Left colon (tissue), 2 donors: Measurements from ENCODE around the gene IFRD2. TPM values are rescaled to one million over a fixed set of nuclear protein-coding genes. Genes with fewer than 3 reads are reported as not detected.
"Not testable (repeated sequence)": the region's sequence is repeated elsewhere in the genome, so short reads cannot be mapped to it uniquely, and the experiment has no call there.

ENCODE experiments used
- ATAC-seq: fragments of 200-7000 bp; cut with Tn5 transposase; one replicate; pipeline ENCODE4 v1.9.1; 2020; ENCODE audit warnings: mild to moderate bottlenecking, moderate library complexity
- DNase-seq, 2 donors: peaks; one replicate each; pipeline ENCODE4 v3.0.0-alpha.2; 2020
- intact Hi-C, 2 donors: fragments of 100-400 bp; cut with DNase I in 1 of 2; cut with micrococcal nuclease in 1 of 2; formaldehyde crosslinking; loops; one replicate each; pipeline versions ENCODE4 v1.11.2 to v1.14.0; 2022; cut with DNase I, micrococcal nuclease
- total RNA-seq, 2 donors: library from RNA; stranded (reverse); fragmentation: NEBNext Ultra II Directional; extraction: Animal tissue kit (Norgen Biotek cat#: 25700); gene quantifications; one replicate each; pipeline ENCODE4 v1.2.1, GENCODE V29; 2021
- donor health status: DM: no; HTN: no; CAD: no.
- donor health status: DM: yes; HTN: yes; CAD: no.

IFRD2 gene
- total RNA-seq, 2 donors from 2014 or later = 48.8 to 68.6 TPM

DNA sequence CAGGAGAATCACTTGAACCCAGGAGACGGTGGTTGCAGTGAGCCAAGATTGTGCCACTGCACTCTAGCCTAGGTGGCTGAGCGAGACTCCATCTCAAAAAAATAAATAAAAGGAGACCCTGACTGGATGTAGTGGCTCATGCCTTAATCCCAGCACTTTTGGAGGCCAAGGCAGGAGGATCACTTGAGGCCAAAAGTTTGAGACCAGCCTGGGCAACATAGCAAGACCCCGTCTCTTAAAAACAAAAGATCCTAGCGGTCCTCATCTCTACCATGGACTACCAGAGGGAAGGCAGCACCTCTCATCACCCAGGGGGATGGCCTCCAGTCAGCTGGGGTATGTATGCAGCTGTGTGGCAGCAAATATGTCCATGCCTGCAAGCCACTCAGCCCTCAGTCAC, 30.0 kb downstream of the IFRD2 start:
- intact Hi-C loops, ATAC-seq, DNase-seq: not testable (repeated sequence)

DNA sequence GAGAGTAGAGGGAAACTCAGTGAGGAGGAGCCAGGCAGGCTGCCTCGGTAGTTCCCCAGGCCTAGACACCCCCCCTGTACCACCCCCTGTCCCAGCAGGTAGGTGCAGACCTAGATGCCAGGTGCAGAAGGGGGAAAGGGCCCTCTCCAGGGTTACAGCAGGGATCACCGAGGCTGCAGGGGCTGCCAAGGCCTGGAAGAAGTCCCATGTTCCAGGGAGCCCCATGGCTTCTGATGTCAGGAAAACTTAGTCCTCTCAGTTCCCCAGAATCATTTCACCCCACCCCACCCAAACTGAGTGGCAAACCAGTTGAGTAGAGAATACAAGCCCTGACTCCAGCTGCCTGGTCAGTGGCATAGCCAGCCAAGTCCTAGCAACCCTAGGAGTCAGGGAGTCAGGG, 30.7 kb downstream of the IFRD2 start:
- no peak for ATAC-seq
- DNase-seq = no peak
- intact Hi-C loops = no loop called here

DNA sequence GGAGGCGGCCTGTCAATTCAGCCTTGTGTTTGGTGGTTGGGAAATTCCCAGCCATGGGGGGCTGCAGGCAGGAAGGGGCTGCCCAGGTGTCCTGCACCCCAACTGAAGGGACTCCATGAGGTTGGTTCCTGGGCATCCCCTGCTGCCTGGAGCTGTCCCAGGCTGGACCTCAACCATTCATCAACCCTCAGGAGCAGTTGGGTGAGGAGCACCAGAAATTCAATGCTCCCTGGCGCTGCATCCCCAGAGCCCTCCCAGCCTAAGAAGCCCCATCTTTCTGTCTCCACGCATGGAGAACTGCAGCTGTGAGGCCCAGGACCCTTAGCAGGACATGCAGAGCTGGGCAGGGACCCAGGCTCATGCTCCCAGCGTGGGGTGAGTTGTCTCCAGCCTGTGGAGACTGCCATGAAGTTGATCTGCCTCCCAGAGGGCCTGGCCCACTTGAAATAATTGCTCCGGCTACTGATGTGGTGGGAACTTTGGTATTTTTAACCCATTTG, 31.2 kb downstream of the IFRD2 start:
- DNase-seq = no peak
- intact Hi-C loops = no loop called here
- no peak for ATAC-seq

DNA sequence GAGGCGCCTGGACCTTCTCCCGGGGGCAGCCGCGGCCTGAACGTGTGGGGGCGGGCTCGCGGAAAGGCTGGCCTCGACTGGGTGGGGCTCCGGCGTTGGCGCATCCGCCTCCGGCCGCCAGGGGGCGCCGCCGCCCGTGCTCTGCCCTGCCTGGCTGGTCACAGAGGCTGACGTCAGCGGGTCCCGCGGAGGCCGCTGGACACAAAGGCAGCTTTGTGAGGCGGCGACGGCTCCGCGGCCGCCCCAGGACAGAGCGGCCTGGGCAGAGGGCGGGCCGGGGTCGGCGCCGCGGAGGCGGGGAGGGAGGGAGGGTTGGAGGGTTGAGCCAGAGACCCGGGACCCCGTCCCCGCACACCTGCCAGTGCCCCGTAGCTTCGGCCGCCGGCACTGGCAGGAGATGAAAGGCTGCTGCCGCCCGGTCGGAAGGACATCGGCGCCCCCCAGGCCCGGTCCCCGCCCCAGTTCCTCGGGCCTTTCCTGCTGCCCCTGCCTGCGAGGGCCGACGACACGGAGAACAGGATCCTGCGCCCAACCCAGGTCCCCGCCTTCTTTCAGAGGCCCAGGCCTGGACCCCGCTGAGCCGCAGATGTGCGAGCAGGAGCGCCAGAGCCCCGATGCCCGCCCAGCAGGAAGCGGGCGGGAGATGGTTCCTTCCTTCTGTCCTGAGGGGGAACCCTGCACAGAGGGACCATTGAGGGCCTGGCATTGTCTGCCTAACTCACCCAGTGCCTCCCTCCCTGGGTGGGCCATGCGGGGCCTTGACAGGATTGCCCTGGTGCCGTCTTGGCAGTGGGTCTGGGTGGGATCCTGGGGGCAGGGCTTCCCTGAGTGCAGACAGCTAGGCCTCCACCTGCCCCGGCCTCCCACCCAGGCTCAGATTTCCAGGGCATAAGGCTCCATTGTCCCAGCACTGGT, 31.9 kb downstream of the IFRD2 start:
- intact Hi-C loops = no loop called here
- ATAC-seq (peak; percentile 87), DNase-seq (peak; percentile 89 to 94)

DNA sequence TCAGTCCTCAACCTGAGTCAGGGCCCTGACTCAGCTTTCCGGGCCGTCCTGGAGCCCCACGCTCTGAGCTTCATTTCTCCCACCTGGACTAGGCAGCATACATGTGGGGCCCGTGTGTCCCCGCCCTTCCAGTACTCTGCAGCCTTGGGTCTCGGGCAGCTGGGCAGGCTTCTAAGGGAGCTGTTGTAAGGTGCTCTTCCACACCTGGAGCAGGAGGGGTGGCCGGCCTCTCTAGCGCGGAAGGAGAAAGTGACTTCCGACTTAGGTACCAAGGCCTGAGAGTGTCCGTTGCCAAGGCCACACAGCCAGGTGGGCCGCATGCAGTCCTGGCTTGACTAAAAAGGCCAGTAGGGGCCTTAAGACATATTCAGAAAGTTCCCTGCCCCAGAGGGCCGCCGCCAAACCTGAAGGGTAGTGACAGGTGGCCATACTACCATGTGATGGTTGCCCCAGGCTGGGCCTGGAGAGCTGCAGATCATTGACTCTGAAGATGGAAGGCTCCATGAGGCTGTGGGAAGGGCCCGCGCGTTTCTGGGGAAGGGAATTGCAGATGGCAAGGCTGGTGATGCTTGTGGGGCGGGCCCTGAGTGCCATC, 32.7 kb downstream of the IFRD2 start:
- intact Hi-C loops = no loop called here
- no peak for ATAC-seq
- no peak for DNase-seq

DNA sequence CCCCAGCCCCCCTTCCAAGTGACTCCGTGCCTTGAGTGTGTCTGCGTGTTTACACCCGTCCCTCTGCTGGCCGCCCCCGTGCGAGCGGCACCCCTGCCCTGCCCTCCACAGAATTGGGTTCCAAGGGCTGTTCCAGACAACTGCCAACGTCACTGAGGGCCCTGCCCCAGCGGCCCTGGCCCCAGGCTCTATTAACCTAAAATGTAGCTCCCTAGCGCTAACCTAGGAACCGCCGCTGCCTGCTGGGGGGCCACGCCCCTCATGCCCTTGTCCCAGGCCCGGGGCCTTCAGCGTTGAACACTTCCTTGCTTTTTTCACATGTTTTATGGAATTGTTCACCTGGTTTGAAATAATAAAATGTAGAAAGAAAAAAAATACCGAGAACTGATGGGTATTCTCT, 33.2 kb downstream of the IFRD2 start:
- ATAC-seq = no peak
- no peak for DNase-seq
- intact Hi-C loops = no loop called here

DNA sequence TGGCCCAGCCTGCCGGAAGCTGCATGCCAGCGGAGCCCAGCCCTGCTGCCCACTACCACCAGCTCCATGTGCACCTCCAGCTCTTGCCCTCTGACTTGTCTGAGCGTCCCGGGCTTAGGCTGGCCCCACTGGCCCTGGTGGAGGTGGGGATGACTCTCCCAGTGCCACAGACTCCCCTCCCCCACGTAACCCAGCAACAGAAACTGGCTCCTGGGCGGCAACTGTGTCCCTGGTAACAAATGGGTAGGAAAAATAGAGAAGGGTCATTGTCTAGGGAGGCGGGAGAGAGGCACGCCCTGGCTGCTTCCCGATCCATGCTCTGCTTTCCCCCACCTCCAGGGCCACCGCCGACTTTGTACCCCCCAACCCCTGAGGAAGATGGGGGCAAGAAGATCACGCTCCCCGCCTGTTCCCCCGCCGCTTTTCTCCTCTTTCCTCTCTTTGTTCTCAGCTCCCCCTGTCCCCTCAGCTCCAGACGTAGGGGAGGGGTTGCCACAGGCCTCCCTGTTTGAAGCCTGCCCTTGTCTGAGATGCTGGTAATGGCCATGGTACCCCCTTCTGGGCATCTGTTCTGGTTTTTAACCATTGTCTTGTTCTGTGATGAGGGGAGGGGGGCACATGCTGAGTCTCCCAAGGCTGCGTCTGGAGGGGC, 34.1 kb downstream of the IFRD2 start:
- intact Hi-C loops = no loop called here
- DNase-seq (peak in 1 of 2 donors; percentile 22), ATAC-seq (no peak)

DNA sequence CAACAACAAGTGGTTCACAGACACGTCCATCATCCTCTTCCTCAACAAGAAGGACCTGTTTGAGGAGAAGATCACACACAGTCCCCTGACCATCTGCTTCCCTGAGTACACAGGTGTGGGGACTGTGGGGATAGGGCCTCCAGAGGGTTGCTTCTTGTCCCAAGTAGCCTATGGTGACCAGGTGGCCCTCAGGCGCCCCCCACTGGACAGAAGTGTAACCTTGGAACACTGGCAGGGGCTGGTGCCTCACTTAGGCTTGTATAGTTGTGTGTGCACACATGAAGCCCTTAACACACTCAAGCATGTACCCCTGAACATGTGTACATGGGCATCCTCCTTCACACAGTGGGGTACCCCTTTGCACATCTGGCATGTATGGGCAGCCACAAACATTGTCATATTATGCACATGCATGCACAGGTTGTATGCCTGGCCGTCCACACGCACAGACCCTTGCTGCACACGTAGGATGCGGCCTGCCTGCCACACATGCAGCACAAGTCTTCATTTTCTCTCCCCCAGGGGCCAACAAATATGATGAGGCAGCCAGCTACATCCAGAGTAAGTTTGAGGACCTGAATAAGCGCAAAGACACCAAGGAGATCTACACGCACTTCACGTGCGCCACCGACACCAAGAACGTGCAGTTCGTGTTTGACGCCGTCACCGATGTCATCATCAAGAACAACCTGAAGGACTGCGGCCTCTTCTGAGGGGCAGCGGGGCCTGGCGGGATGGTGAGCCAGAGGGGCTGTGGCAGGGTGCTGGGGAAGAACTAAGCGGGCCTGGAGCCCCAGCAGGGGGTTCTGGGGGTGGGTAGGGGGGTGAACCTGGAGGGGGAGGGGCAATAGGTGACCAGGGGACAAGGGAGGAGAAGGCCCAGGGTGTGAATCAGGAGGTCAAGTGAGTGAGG, 35.0 kb downstream of the IFRD2 start:
- peak; percentile 20 for ATAC-seq
- intact Hi-C loops = no loop called here
- peak in 1 of 2 donors; percentile 71 for DNase-seq

DNA sequence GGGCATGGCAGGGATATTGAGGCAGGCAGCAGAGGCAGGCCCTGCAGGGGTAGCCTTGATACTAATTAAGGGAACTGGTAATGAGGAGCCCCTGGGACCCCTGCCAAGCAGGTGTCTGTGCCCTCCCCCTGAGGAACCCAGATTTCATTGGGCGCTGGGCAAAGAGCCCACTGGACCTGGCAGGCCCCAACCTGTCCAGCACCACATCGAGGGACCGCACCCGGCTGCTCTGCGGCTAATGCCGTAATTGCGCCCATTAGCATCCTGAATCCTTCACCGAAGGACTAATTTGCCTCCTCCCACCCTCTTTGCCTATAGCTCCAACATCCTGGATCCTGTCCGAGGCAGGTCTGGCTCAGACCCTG, 37.0 kb downstream of the IFRD2 start:
- no peak for DNase-seq
- intact Hi-C loops = no loop called here
- no peak for ATAC-seq

DNA sequence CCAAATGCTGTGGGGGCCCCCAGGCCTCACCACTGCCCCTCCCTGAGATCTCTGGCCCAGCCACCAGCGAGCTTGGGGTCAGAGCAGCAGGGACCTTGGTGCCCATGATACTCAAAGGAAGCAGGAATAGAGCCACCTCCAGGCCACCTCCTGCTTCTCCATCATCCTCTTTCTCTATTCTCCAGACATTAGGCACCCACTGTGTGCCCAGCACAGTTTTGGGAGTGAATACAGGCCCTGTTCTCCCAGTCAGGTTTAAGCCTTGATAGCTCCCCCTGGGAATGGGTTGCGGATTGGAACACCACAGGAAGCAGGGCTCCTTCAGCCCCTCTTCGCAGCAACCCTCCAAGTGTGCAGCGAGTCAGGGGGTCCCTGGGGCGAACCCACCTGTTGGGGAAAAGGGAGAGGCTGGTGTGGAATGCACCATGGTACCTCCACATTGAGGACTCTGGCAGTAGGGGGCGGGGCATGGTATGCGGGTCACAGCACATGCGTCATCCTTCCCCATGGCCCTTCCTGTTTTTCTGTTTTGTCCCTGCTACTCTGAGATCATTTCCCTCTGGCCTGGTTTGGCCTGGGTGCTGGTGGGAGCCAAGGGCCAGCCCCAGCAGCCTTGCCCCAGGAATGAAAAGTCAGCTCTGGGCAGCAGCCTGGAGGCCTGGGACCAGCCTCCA, 37.5 kb downstream of the IFRD2 start:
- ATAC-seq (no peak), DNase-seq (no peak)
- intact Hi-C loops = no loop called here

DNA sequence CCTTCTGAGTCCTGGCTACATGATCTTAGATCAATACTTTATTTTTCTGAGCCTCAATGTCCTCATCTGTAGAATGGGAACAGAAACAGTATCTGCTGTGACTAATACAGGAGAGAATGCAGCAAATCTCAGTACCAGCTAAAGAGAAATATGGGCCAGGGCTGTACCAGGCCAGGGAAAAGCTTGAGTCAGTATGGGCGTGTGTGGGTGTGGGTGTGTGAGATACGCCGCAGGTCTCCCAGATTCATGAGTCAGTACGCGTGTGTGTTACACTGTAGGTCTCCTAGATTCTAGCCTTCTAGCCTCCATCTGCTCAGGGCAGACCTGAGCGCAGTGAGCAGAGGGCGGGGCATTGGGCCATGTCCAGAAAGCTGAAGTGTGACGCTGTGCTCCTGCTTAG, 41.0 kb downstream of the IFRD2 start:
- ATAC-seq = peak; percentile 47
- intact Hi-C loops = no loop called here
- no peak for DNase-seq

DNA sequence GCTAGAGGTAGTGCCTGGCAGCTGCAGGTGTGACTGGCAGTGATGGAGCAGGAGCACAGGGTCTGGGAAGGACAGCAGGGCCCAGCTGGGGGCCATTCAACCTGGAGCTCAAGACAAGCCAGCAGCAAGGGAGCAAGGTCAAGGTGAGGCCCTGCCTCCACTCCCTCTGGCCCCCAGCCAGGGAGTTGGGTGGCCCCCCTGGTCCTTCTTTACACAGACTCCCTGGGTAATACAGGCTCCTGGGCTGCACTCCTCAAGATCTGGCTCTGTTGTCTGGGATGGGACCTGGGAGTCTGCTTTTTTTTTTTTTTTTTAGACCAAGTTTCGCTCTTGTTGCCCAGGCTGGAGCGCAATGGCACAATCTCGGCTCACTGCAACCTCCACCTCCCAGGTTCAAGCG, 41.7 kb downstream of the IFRD2 start:
- no peak for DNase-seq
- intact Hi-C loops = no loop called here
- ATAC-seq = no peak

DNA sequence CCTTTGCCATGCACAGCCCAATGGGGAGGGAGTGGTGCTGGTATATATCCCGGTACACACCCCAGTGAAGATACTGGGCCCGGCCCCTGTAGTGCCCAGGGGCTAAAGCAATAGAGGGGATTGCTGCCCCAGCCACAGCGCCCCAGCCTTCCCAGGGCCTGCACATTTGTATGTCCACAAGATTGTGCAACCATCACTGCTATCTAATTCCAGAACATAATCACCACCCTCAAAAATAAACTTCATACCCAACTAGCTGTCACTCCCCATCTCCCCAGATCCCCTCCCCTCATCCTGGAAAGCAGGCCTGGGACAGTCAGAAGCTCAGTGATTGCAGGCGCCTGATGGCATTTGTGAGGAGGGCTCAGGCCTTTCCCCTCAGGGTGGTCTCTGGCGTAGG, 42.8 kb downstream of the IFRD2 start:
- intact Hi-C loops = no loop called here
- ATAC-seq (no peak), DNase-seq (no peak)

DNA sequence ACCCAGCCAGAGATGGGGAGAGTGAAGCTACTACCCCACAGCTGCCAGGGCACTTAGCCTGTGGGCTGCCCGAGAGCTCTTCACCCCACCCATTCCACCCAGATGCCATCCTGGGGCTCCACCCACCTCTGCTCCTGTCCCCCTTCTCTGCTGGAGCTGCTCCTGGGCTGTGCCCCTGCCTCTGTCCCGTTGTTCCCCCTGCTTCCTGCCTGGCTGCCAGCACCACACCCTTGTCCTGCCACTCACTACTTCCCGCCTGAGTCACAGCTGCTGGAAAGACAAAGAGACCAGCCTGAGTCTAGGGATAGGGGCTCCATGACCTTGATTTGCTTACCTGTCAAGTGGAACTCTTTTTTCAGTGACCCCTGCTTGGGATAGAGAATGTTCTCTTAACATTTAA, 43.8 kb downstream of the IFRD2 start:
- DNase-seq (peak; percentile 59 to 79), ATAC-seq (peak; percentile 72)
- intact Hi-C loops = no loop called here

DNA sequence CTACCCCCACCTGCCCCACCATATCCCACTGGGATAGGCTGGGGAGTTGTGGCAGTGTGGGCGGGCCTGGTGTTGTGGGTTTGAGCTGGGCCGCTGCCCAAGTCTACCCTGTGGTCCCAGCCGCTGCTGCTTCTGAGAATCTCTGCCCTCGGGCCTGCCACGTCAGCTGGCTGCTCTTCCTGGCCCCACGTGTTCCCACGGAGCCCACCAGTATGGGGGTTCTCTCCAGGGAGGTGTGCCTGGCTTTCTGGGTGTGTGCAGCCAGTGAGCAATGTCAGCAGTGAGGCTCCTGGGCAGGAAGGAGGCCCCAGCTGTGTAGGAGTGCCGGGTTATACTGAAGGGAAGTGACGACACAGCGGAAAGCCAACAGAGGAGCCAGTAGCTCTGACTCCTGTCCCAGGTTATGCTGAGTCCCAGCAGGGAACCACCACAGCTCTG, 45.7 kb downstream of the IFRD2 start:
- DNase-seq (peak in 1 of 2 donors; percentile 43), ATAC-seq (peak; percentile 5)
- intact Hi-C loops = no loop called here

DNA sequence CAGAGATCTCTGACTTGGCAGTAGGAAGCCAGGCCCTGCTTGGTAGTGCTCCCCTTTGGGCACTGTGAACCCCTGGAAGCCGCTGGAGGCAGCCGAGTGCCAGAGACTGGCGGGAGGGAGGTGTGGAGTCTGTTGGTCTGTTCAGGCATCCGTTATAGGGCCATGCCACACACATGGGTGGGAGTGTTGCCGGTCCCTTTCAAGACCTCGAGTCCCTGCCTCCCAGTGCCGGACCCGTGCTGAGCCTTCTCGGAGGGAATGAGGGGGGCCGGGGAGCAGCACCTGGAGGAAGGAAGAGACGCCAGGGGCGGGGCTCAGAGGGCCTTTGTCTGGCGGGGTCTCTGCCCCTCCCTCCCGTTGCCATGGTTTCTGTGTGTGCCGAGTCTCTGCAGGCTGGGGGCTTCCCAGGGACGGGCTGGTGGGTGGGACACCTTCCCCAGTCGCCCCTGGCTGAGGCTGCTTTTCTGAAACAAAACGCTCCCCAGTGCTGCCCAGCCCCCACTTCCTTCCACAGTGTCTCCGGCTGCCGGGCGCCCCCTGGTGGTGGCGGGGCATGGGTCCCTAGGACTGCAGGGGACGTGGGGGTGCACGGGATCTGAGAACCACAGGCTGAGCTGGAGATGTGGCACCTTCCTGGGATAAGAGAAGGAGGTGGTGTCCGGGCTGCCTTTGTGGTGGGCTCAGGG, 46.3 kb downstream of the IFRD2 start:
- ATAC-seq = peak; percentile 81
- intact Hi-C loops = no loop called here
- peak; percentile 88 to 98 for DNase-seq

DNA sequence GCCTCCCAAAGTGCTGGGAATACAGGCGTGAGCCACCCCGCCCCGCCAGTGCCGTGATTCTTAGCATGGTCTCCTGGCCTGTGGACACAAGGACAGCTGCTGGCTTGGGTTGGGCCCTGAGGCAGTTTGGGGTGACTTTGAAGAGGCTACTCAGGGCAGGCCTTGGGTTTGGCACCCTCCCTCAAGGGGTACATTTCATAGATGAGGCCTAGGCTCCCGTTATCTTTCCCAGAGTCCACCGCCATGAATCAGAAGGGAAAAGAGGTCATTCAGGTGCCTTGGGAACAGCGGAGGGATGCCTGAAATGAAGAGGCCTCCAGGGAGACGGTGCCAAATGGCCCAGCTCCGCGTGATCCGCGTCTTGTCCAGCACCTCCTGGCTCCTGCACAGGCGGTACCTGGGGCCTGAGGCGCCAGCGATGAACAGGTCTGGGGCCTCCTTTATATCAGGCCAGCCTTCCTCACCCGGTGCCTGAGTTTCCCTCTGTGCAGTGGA, 46.9 kb downstream of the IFRD2 start:
- ATAC-seq (no peak), DNase-seq (no peak)
- intact Hi-C loops = no loop called here
